ENCODE data around the gene ZBTB43. TPM values are rescaled to one million over a fixed set of nuclear protein-coding genes. Genes with fewer than 3 reads are reported as not detected.

Gene ZBTB43
- total RNA-seq, 1 donor from 2014 or later: 21.9 TPM

GRCh38 chr9:126864771-126865170 is 59.9 kb downstream of the ZBTB43 start:
- H3K36me3 ChIP-seq (ENCODE audit: control insufficient read depth, insufficient read depth, low read length): peaks cover 4% of the 10 kb centered on the region

GRCh38 chr9:126869368-126869767 is 64.5 kb downstream of the ZBTB43 start:
- no peak for FAIRE-seq
- Histone ChIP-seq H3K36me3 (ENCODE audit: control insufficient read depth, insufficient read depth, low read length) (peaks cover 4% of the 10 kb centered on the region), H3K27me3 (ENCODE audit: control insufficient read depth, insufficient read depth, low read length) (no peaks in the 10 kb centered on the region), H3K4me3 (ENCODE audit: low read depth, low read length) (no peak overlapping the region)
- peak; percentile 53 for DNase-seq (ENCODE audit: low read depth)
- TF ChIP-seq CTCF (IDR thresholded peaks at IDR 0.05; ENCODE audit: insufficient read depth, low read length, severe bottlenecking): no peak

More at GRCh38 chr9:126864771-126865170, 59.9 kb downstream of the ZBTB43 start:
- FAIRE-seq: no peak
- TF ChIP-seq CTCF (IDR thresholded peaks at IDR 0.05; ENCODE audit: insufficient read depth, low read length, severe bottlenecking): no peak
- H3K27me3 ChIP-seq (ENCODE audit: control insufficient read depth, insufficient read depth, low read length): no peaks in the 10 kb centered on the region
- no peak overlapping the region for H3K4me3 ChIP-seq (ENCODE audit: low read depth, low read length)
- DNase-seq (ENCODE audit: low read depth): no peak

- TF ChIP-seq CTCF (IDR thresholded peaks at IDR 0.05; ENCODE audit: insufficient read depth, low read length, severe bottlenecking): no peak
- peaks cover 2% of the 10 kb centered on the region for H3K36me3 ChIP-seq (ENCODE audit: control insufficient read depth, insufficient read depth, low read length)
- no peak for FAIRE-seq
- H3K27me3 ChIP-seq (ENCODE audit: control insufficient read depth, insufficient read depth, low read length): no peaks in the 10 kb centered on the region
- DNase-seq (ENCODE audit: low read depth): no peak
- no peak overlapping the region for H3K4me3 ChIP-seq (ENCODE audit: low read depth, low read length)
Observed at GRCh38 chr9:126872516-126872915, 67.7 kb downstream of the ZBTB43 start.

- no peaks in the 10 kb centered on the region for H3K27me3 ChIP-seq (ENCODE audit: control insufficient read depth, insufficient read depth, low read length)
- DNase-seq (ENCODE audit: low read depth): no peak
- TF ChIP-seq CTCF (IDR thresholded peaks at IDR 0.05; ENCODE audit: insufficient read depth, low read length, severe bottlenecking): no peak
- FAIRE-seq: no peak
- H3K4me3 ChIP-seq (ENCODE audit: low read depth, low read length): no peak overlapping the region
- peaks cover 6% of the 10 kb centered on the region for H3K36me3 ChIP-seq (ENCODE audit: control insufficient read depth, insufficient read depth, low read length)
Observed at GRCh38 chr9:126874546-126875314, 69.9 kb downstream of the ZBTB43 start.

- Histone ChIP-seq H3K36me3 (ENCODE audit: control insufficient read depth, insufficient read depth, low read length) (peaks cover 13% of the 10 kb centered on the region), H3K27me3 (ENCODE audit: control insufficient read depth, insufficient read depth, low read length) (no peaks in the 10 kb centered on the region), H3K4me3 (ENCODE audit: low read depth, low read length) (no peak overlapping the region)
- DNase-seq (ENCODE audit: low read depth): no peak
- FAIRE-seq: no peak
- TF ChIP-seq CTCF (IDR thresholded peaks at IDR 0.05; ENCODE audit: insufficient read depth, low read length, severe bottlenecking): no peak
Observed at GRCh38 chr9:126875756-126876510, 71.1 kb downstream of the ZBTB43 start.
